Hematopoietic multipotent progenitor cell treated with erythropoietin and hydrocortisone succinate and interleukin-3 and kit ligand, for 17 days (in vitro differentiated cells): ENCODE data around the gene CLK3.
"Not testable (repeated sequence)": the region's sequence is repeated elsewhere in the genome, so short reads cannot be mapped to it uniquely, and the experiment has no call there.

Experiments
- DNase-seq: peaks from one replicate; pipeline ENCODE4 v3.0.0-alpha.2; 2015; ENCODE audit warnings: low spot score

The CLK3 gene

GRCh38 chr15:74615508-74616365 is at the start of gene CLK3:
Gene CLK3, plus strand, starts transcription at chr15:74615836. Its CDS starts 3,361 bp downstream, at chr15:74619197.
- peak; percentile 90 for DNase-seq

- DNase-seq = no peak
These were observed 47.0 kb upstream of the CLK3 start for GRCh38 chr15:74568594-74568993.

GRCh38 chr15:74569731-74570070 is 45.9 kb upstream of the CLK3 start:
- DNase-seq = no peak

GRCh38 chr15:74571191-74571590 is 44.4 kb upstream of the CLK3 start:
- no peak for DNase-seq

- no peak for DNase-seq
These were observed 41.6 kb upstream of the CLK3 start for GRCh38 chr15:74573987-74574386.

- no peak for DNase-seq
These were observed 37.1 kb upstream of the CLK3 start for GRCh38 chr15:74578496-74578994.

- no peak for DNase-seq
These were observed 36.6 kb upstream of the CLK3 start for GRCh38 chr15:74579001-74579400.

GRCh38 chr15:74580538-74581350 is 34.9 kb upstream of the CLK3 start:
- DNase-seq = no peak

GRCh38 chr15:74584204-74584603 is 31.4 kb upstream of the CLK3 start:
- no peak for DNase-seq

- no peak for DNase-seq
These were observed 30.9 kb upstream of the CLK3 start for GRCh38 chr15:74584779-74585178.

GRCh38 chr15:74585191-74585590 is 30.4 kb upstream of the CLK3 start:
- no peak for DNase-seq

- DNase-seq = no peak
These were observed 29.8 kb upstream of the CLK3 start for GRCh38 chr15:74585857-74586256.

- no peak for DNase-seq
These were observed 25.8 kb upstream of the CLK3 start for GRCh38 chr15:74589826-74590225.

GRCh38 chr15:74592222-74592621 is 23.4 kb upstream of the CLK3 start:
- DNase-seq = no peak

GRCh38 chr15:74593122-74593521 is 22.5 kb upstream of the CLK3 start:
- no peak for DNase-seq

- no peak for DNase-seq
These were observed 21.2 kb upstream of the CLK3 start for GRCh38 chr15:74594455-74594854.

GRCh38 chr15:74595271-74595670 is 20.4 kb upstream of the CLK3 start:
- DNase-seq = no peak

GRCh38 chr15:74596736-74597135 is 18.9 kb upstream of the CLK3 start:
- DNase-seq = not testable (repeated sequence)

GRCh38 chr15:74597146-74597705 is 18.4 kb upstream of the CLK3 start:
- DNase-seq = not testable (repeated sequence)

- DNase-seq = peak; percentile 96
These were observed 17.4 kb upstream of the CLK3 start for GRCh38 chr15:74598126-74598842.

- DNase-seq = no peak
These were observed 16.5 kb upstream of the CLK3 start for GRCh38 chr15:74599156-74599555.
